TTC549 (cell line): Measurements from ENCODE around the gene FKBP7.
A peak's percentile ranks its signal among the peaks of the same experiment; 100 is the strongest.
"Not testable (repeated sequence)": the region's sequence is repeated elsewhere in the genome, so short reads cannot be mapped to it uniquely, and the experiment has no call there.

ENCODE experiments used
- FAIRE-seq: peaks from 2 replicates; lab custom pipeline; 2012; peaks lifted over from hg19 to GRCh38; lab: Jason Lieb, UNC

Gene FKBP7

GRCh38 chr2:178448968-178449661 is 29.3 kb downstream of the FKBP7 start:
- no peak for FAIRE-seq

DNA sequence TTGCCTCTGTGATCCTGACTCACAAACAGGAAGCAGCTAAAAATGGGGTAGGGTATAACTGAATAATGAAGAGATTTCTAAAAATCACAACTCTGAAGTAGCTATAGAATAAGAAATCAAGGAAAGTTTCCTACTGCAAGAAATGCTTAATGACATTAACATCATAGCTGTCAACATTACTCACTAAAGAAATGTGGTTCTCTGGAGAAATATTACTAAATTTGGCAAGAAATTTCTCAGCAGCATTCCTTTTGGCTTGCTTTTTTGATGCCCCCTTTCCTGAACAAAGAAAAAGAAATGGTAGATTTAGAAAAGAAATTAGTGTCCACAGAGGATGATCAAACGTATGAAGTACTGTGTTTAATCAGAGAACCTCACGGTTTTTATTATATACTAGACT is 37.0 kb downstream of the FKBP7 start:
- FAIRE-seq: no peak

GRCh38 chr2:178436662-178437061 is 41.7 kb downstream of the FKBP7 start:
- FAIRE-seq: peak; percentile 3

DNA sequence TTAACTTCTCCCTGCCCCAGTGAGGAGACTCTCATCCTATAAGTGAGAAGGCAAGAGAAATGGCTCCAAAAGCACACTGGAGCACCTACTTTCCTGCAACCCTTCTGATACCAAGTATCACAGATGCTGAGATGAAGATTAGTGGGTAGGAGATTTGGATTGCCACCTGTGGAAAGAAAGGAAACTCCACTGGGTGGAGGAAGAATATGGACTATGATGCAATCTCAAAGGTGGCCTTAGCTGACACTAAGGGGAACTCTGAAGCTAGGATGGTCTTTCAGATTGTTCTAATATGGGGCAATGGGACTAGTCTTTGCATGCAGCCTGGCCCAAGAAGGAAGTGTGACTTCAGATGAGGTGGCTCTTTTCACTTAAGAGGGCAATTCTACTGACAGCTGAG is 49.1 kb downstream of the FKBP7 start:
- no peak for FAIRE-seq

DNA sequence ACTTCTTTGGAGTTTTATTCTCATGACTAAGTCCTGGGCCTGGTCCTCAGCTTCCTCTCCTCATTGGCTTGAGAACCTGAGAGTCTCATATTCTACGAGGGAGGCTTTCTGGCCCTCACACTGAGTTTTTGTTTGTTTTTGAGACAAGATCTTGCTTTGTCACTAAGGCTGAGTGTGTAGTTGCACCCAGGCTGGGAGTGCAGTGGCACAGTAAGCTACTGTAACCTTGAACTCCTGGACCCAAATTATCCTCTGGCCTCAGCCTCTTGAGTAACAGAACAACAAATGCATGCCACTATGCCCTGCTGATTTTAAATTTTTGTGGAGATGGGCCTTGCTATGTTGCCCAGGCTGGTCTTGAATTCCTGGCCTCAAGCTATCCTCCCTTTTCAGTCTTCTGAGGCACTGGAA is 50.0 kb downstream of the FKBP7 start:
- no peak for FAIRE-seq

GRCh38 chr2:178427458-178427857 is 50.9 kb downstream of the FKBP7 start:
- FAIRE-seq: no peak

- FAIRE-seq: no peak
These were observed 52.0 kb downstream of the FKBP7 start for GRCh38 chr2:178426388-178426787.

DNA sequence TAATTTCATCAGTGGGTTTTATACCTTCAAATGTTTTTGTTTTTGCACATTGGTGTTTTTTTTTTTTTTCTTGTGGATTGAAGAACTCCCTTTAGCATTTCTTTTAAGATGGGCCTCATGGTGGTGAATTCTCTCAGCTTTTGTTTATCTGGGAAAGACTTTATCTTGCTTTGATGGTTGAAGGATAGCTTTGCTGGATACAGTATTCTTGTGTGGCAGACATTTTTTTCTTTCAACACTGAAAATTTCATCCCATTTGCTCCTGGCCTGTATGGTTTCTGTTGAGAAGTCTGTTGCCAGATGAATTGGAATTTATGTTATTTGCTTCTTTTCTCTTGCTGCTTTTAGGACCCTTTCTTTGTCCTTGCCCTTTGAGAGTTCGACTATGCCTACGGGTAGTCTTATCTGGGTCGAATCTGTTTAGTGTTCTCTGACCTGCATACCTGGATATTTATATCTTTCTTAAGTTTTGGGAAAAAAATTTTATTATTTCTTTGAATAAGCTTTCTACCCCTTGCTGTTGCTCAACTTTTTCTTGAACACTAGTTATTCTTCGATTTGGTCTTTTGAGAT is 53.1 kb downstream of the FKBP7 start:
- no peak for FAIRE-seq

- FAIRE-seq: not testable (repeated sequence)
These were observed 54.7 kb downstream of the FKBP7 start for GRCh38 chr2:178423746-178424145.

DNA sequence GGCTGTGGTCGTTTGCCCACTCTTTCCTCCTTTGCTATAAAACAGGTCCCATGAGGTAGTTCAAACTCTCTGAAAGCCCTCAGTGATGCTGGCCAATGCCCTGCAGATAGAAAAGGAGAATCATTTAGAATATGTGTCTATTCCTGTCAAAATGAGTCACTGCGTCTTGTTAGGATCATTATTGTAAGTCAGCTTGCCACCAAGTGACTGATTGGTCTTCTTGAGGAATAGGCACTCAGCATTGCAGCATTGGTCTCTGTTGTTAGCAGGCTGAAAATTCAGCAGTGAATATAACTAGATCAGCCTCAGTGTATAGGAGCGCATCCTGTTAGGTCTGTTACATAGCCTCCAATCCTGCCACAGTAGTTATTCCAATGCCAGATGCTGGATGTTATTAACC is 56.3 kb downstream of the FKBP7 start:
- FAIRE-seq: no peak

DNA sequence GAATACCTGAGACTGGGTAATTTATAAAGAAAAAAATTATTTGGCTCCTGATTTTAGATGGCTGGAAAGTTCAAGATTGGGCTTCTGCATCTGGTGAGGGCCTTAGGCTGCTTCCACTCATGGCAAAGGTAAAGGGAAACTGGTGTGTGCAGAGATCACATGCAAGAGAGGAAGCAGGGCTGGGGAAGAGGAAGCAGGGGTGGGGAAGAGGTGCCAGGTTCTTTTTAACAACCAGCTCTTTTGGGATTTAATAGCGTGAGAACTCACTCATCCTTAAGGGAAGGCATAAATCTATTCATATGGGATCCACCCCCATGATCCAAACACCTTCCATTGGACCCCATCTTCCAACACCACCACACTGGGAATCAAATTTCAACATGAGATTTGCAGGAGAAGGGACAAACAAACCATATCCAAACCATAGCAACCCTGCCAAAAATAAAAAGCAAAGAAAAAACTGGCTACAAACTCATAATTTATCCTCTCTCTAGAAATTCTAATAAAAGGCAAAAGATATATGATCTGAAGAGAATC is 57.9 kb downstream of the FKBP7 start:
- FAIRE-seq: no peak

GRCh38 chr2:178419123-178419522 is 59.3 kb downstream of the FKBP7 start:
- no peak for FAIRE-seq

DNA sequence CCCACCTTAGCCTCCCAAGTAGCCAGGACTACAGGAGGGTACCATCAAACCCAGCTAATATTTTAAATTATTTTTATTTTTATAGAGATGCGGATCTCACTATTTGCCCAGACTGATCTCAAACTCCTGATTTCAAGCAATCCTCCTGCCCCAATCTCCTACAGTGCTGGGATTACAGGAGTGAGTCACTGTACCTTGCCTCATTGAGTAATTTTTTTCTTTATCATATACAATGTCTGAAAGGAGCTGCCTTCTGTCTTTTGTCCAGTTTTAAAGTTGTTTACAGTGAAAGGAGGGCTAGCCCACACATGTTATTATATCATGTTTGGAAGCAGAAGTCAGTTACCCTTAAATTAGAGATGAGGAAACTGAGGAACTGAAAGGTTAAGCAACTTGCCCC is 60.0 kb downstream of the FKBP7 start:
- FAIRE-seq: no peak

- FAIRE-seq: no peak
These were observed 60.5 kb downstream of the FKBP7 start for GRCh38 chr2:178417916-178418315.

DNA sequence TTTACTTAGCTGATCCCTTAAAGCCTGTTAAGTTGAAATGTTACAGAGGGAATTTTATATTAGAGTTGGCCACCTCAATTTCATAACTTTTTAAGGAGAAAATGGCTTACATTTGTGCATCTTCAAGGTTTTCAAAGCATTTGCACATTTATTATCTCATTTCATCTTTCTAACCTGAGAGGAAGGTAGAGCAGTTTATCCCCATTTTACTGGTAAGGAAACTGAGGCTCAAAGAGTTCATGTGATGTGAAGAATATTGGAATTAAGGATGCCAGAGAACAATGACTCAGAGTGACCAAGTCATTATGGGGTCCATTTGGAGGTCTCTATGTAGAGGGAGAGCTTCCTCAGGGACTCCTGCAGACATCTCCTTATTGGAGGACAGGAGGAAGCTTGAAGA is 62.4 kb downstream of the FKBP7 start:
- FAIRE-seq: no peak

GRCh38 chr2:178414266-178415247 is 63.8 kb downstream of the FKBP7 start:
- FAIRE-seq: peak; percentile 90
